ENCODE data around the gene MIB2. TPM values are rescaled to one million over a fixed set of nuclear protein-coding genes. Genes with fewer than 3 reads are reported as not detected.

MIB2 gene
- total RNA-seq, 4 donors from 2014 or later, result 94.2 to 346 (median 224) TPM

DNA sequence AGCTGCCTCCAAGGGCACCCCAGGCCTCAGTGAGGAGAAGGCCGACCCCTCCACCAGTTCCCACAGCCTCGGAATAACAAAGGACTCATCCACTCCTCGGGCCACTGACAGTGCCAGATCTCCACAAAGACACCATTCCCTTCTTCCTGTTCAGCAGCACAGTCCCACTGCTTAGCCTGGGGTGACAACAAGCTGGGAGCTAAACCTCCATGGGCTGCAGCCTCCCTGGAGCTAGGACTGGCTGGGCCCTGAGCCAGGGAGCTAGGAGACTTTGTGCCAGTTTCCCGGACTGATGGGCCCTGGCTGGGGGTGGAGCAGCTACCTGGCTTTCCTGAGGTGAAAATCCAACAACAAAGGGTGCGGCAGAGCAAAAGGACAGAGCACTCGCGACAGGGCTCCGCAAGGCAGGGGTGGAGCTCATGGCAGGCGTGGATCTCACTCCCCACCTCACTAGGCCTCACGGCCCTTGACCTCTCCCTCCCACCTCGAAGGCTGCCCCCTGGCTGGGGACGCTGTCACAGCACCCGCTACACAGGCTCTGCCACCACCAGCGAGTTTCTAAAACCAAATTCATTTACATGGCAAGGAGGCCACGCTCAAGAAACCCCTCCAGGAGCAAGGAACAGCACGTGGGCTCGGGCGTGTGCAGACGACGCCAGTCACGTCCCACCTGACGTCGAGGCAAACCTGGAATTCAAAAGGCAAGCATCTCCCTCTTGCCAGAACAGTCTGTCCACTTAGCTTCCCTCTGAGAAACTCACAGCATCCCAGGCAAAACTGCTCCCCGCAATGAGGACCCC, 63.5 kb downstream of the MIB2 start:
- Histone ChIP-seq H3K27ac (peak overlapping the region; percentile 78 to 89 (median 84)), H3K4me1 (peaks cover 4 to 30% (median 24%) of the 10 kb centered on the region in 4 donors), H3K36me3 (no peaks in the 10 kb centered on the region), H3K9me3 (no peaks in the 10 kb centered on the region), H3K27me3 (no peaks in the 10 kb centered on the region), H3K4me3 (peak overlapping the region in 2 of 4 donors; percentile 7 to 25)
- no peak for TF ChIP-seq EP300 (IDR thresholded peaks at IDR 0.05; ENCODE audit: low read depth)
- peak in 2 of 3 donors; percentile 52 to 69 for TF ChIP-seq POLR2AphosphoS5 (IDR thresholded peaks at IDR 0.05)
- TF ChIP-seq, protein P1, sequence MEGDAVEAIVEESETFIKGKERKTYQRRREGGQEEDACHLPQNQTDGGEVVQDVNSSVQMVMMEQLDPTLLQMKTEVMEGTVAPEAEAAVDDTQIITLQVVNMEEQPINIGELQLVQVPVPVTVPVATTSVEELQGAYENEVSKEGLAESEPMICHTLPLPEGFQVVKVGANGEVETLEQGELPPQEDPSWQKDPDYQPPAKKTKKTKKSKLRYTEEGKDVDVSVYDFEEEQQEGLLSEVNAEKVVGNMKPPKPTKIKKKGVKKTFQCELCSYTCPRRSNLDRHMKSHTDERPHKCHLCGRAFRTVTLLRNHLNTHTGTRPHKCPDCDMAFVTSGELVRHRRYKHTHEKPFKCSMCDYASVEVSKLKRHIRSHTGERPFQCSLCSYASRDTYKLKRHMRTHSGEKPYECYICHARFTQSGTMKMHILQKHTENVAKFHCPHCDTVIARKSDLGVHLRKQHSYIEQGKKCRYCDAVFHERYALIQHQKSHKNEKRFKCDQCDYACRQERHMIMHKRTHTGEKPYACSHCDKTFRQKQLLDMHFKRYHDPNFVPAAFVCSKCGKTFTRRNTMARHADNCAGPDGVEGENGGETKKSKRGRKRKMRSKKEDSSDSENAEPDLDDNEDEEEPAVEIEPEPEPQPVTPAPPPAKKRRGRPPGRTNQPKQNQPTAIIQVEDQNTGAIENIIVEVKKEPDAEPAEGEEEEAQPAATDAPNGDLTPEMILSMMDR (IDR thresholded peaks at IDR 0.05), result peak; percentile 31 to 82 (median 53)
- TF ChIP-seq POLR2A (IDR thresholded peaks at IDR 0.05), result peak; percentile 36
- 53 to 61% methylated on average over 5 to 24 of the region's 24 CpGs for WGBS, 2 donors (ENCODE audit: low coverage in 1 of 2)
- intact Hi-C loops (cut with DNase I; ENCODE audit: low total_unique reads) (no loop called here), in situ Hi-C loops (cut with MboI; ENCODE audit: low pct_ligation_motif_present in 1 of 4, low pct_unique_long_range_greater_than_20kb in 1 of 4, low sequenced_read_pairs in 3 of 4) (no loop called here)
- peak; percentile 90 for DNase-seq

Other genes starting within 250 kb of the MIB2 start
- 100 to 1,000 TPM; 110 to 197 (median 167) TPM for gene AURKAIP1, start 240.3 kb upstream of the MIB2 start, total RNA-seq
- gene CCNL2, start 216.2 kb upstream of the MIB2 start, total RNA-seq, result 100 to 1,000 TPM; 169 to 657 (median 349) TPM
- gene MRPL20, start 208.2 kb upstream of the MIB2 start, total RNA-seq, result 100 to 1,000 TPM in 1 of 4 donors, 10 to 100 TPM in 3; 40.0 to 183 (median 97.0) TPM
- 1 to 10 TPM in 3 of 4 donors, under 1 TPM in 1; 0.80 to 4.5 (median 1.9) TPM for gene ANKRD65, start 194.2 kb upstream of the MIB2 start, total RNA-seq
- 10 to 100 TPM; 29.4 to 82.0 (median 51.6) TPM for gene VWA1, start 179.8 kb upstream of the MIB2 start, total RNA-seq
- 1 to 10 TPM in 1 of 4 donors, under 1 TPM in 2, not detected in 1; 0.75 to 1.3 (median 1.00) TPM for gene ATAD3C, start 165.8 kb upstream of the MIB2 start, total RNA-seq
- gene ATAD3B, start 143.7 kb upstream of the MIB2 start, total RNA-seq, result 100 to 1,000 TPM in 1 of 4 donors, 10 to 100 TPM in 3; 15.6 to 269 (median 39.2) TPM
- gene ATAD3A, start 103.3 kb upstream of the MIB2 start, total RNA-seq, result 10 to 100 TPM; 14.6 to 34.4 (median 20.4) TPM
- gene TMEM240, start 74.9 kb upstream of the MIB2 start, total RNA-seq, result 10 to 100 TPM in 1 of 4 donors, 1 to 10 TPM in 2, not detected in 1; 3.8 to 27.3 (median 4.2) TPM
- gene SSU72, start 40.6 kb upstream of the MIB2 start, total RNA-seq, result 100 to 1,000 TPM in 3 of 4 donors, 10 to 100 TPM in 1; 95.0 to 162 (median 136) TPM
- gene FNDC10, start 15.4 kb upstream of the MIB2 start, total RNA-seq, result 1 to 10 TPM; 1.5 to 4.6 (median 3.7) TPM
- gene MMP23B, start 16.7 kb downstream of the MIB2 start, total RNA-seq, result 10 to 100 TPM in 2 of 4 donors, 1 to 10 TPM in 2; 4.9 to 58.9 (median 9.9) TPM
- 100 to 1,000 TPM in 1 of 4 donors, 10 to 100 TPM in 3; 28.4 to 183 (median 60.5) TPM for gene CDK11B, start 43.5 kb downstream of the MIB2 start, total RNA-seq
- gene SLC35E2B, start 77.3 kb downstream of the MIB2 start, total RNA-seq, result 100 to 1,000 TPM in 2 of 4 donors, 10 to 100 TPM in 2; 63.4 to 202 (median 83.9) TPM
- 100 to 1,000 TPM in 2 of 4 donors, 10 to 100 TPM in 2; 52.9 to 250 (median 161) TPM for gene CDK11A, start 108.9 kb downstream of the MIB2 start, total RNA-seq
- gene NADK, start 163.0 kb downstream of the MIB2 start, total RNA-seq, result 100 to 1,000 TPM; 129 to 191 (median 152) TPM

Data from transverse colon (tissue), 4 donors.